ENCODE measurements around the gene RECQL. TPM values are rescaled to one million over a fixed set of nuclear protein-coding genes. Genes with fewer than 3 reads are reported as not detected.

RECQL gene
- total RNA-seq, 1 experiment from 2014 or later = 38.2 TPM

DNA sequence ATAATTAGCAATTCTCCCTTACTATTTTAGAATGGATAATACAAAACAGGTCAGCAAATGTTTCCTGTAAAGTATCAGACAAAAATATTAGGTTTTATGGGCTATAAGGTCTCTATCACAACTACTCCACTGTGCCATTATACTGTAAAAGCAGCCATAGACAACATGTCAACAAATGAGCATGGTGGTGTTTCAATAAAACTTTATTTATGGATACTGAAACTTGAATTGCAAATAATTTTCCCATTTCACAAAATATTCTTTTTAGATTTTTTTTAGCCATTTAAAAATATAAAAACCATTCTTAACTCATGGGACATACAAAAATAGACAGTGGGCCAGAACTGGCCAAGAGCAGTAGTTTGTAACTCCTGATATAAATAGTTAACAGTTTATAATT is 15.4 kb downstream of the RECQL start:
- intact Hi-C loops (cut with micrococcal nuclease) = no loop called here
- Histone ChIP-seq H3F3A (ENCODE audit: low read length, unreplicated experiment) (no peaks in the 10 kb centered on the region), H3K4me1 (ENCODE audit: insufficient read depth, low read length) (no peaks in the 10 kb centered on the region), H3K4me3 (ENCODE audit: low read length) (no peak overlapping the region), H3K4me2 (ENCODE audit: low read length) (no peak overlapping the region), H2AFZ (ENCODE audit: low read length) (no peak overlapping the region), H3K36me3 (ENCODE audit: low read depth, low read length) (peaks cover 8% of the 10 kb centered on the region), H3K27ac (ENCODE audit: low read length) (no peak overlapping the region), H3K79me2 (ENCODE audit: low read length) (no peaks in the 10 kb centered on the region), H3K9me3 (ENCODE audit: low read length) (no peaks in the 10 kb centered on the region), H3K9ac (ENCODE audit: low read length) (no peak overlapping the region), H3K9me2 (replicated peaks; ENCODE audit: low read length) (no peaks in the 10 kb centered on the region), H4K20me1 (ENCODE audit: low read length) (no peaks in the 10 kb centered on the region), H3K27me3 (ENCODE audit: low read length) (no peaks in the 10 kb centered on the region)
- BruUV-seq (replicated peaks) = no TSS peak
- ATAC-seq = no peak
- ChIA-PET CTCF (no interaction called here), POLR2A (ENCODE audit: unreplicated experiment) (no interaction called here)
- DNase-seq = no peak
- TF ChIP-seq, protein P1, sequence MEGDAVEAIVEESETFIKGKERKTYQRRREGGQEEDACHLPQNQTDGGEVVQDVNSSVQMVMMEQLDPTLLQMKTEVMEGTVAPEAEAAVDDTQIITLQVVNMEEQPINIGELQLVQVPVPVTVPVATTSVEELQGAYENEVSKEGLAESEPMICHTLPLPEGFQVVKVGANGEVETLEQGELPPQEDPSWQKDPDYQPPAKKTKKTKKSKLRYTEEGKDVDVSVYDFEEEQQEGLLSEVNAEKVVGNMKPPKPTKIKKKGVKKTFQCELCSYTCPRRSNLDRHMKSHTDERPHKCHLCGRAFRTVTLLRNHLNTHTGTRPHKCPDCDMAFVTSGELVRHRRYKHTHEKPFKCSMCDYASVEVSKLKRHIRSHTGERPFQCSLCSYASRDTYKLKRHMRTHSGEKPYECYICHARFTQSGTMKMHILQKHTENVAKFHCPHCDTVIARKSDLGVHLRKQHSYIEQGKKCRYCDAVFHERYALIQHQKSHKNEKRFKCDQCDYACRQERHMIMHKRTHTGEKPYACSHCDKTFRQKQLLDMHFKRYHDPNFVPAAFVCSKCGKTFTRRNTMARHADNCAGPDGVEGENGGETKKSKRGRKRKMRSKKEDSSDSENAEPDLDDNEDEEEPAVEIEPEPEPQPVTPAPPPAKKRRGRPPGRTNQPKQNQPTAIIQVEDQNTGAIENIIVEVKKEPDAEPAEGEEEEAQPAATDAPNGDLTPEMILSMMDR (conservative IDR thresholded peaks at IDR 0.05; ENCODE audit: low read depth, low read length) = no peak
- TF ChIP-seq EZH2 (IDR thresholded peaks at IDR 0.05; ENCODE audit: low read length, unreplicated experiment) = no peak
- TF ChIP-seq EZH2phosphoT487 (IDR thresholded peaks at IDR 0.05; ENCODE audit: borderline replicate concordance, low read length) = no peak

DNA sequence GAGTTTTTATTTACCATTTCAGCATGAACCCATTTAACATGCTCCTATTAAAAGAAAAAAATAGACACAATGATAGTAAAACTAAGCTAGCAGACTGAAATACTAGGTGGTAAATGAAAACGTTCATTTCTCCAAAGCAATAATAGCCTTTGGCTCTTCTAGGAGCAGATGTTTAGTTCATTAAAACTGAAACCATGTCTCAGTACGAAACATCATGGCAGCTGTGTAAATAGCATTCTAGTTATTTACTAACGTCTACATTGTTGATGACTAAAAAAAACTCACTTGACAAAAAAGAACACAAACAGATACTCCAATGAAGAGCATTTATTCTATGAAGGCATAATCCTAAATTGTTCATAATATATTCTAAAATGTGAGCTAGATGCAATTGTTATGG is 17.9 kb downstream of the RECQL start:
- Histone ChIP-seq H3K79me2 (ENCODE audit: low read length) (no peaks in the 10 kb centered on the region), H3K27me3 (ENCODE audit: low read length) (no peaks in the 10 kb centered on the region), H3K36me3 (ENCODE audit: low read depth, low read length) (peaks cover 5% of the 10 kb centered on the region), H3K4me1 (ENCODE audit: insufficient read depth, low read length) (no peaks in the 10 kb centered on the region), H2AFZ (ENCODE audit: low read length) (no peak overlapping the region), H3K4me3 (ENCODE audit: low read length) (no peak overlapping the region), H3F3A (ENCODE audit: low read length, unreplicated experiment) (no peaks in the 10 kb centered on the region), H3K9ac (ENCODE audit: low read length) (no peak overlapping the region), H3K27ac (ENCODE audit: low read length) (no peak overlapping the region), H3K4me2 (ENCODE audit: low read length) (no peak overlapping the region), H4K20me1 (ENCODE audit: low read length) (no peaks in the 10 kb centered on the region), H3K9me3 (ENCODE audit: low read length) (no peaks in the 10 kb centered on the region), H3K9me2 (replicated peaks; ENCODE audit: low read length) (no peaks in the 10 kb centered on the region)
- POLR2A ChIA-PET (ENCODE audit: unreplicated experiment) = no interaction called here
- TF ChIP-seq EZH2phosphoT487 (IDR thresholded peaks at IDR 0.05; ENCODE audit: borderline replicate concordance, low read length) (no peak), EZH2 (IDR thresholded peaks at IDR 0.05; ENCODE audit: low read length, unreplicated experiment) (no peak)
- TF ChIP-seq, protein P1 (conservative IDR thresholded peaks at IDR 0.05; ENCODE audit: low read depth, low read length) = no peak
- intact Hi-C loops (cut with micrococcal nuclease) = no loop called here
- ATAC-seq = no peak
- CTCF ChIA-PET = no interaction called here
- no TSS peak for BruUV-seq (replicated peaks)
- no peak for DNase-seq

DNA sequence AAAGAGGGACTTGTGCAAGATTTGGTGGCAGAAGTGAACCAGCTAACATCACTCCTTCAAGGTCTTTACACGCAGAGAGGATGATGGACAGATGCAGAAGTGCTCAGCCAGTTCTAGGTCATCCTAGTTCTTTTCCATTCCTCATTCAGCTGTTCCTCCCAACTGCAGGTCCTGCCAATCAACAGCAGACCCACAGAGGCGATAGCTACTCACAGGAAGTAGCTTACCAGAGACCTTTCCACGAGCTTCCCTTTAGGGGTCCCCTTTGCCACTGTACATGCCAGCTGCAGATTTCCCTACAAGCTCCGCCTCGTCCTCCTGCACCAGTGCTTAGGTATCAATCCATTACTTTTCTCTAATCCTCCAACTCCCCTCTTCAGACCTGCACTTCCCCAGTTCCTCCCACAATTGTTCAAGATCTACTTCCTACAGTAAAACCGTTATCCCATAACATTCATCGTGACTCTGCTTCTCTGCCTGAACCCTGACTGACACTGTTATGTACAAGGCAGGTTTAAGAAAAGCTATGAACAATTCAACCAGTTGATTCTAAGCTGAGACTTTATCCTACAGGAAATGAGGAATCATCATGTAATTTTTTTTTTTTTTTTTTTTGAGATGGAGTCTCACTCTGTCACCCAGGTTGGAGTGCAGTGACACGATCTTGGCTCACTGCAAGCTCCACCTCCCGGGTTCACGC is 22.5 kb downstream of the RECQL start:
- intact Hi-C loops (cut with micrococcal nuclease) = no loop called here
- Histone ChIP-seq H3K9ac (ENCODE audit: low read length) (no peak overlapping the region), H3K79me2 (ENCODE audit: low read length) (no peaks in the 10 kb centered on the region), H3K4me3 (ENCODE audit: low read length) (no peak overlapping the region), H3K9me2 (replicated peaks; ENCODE audit: low read length) (no peaks in the 10 kb centered on the region), H2AFZ (ENCODE audit: low read length) (no peak overlapping the region), H3F3A (ENCODE audit: low read length, unreplicated experiment) (no peaks in the 10 kb centered on the region), H3K27ac (ENCODE audit: low read length) (no peak overlapping the region), H3K4me2 (ENCODE audit: low read length) (no peak overlapping the region), H3K4me1 (ENCODE audit: insufficient read depth, low read length) (no peaks in the 10 kb centered on the region), H3K36me3 (ENCODE audit: low read depth, low read length) (peaks cover 10% of the 10 kb centered on the region), H3K9me3 (ENCODE audit: low read length) (no peaks in the 10 kb centered on the region), H3K27me3 (ENCODE audit: low read length) (no peaks in the 10 kb centered on the region), H4K20me1 (ENCODE audit: low read length) (no peaks in the 10 kb centered on the region)
- DNase-seq (no peak), ATAC-seq (no peak)
- POLR2A ChIA-PET (ENCODE audit: unreplicated experiment) = no interaction called here
- TF ChIP-seq, protein P1 (conservative IDR thresholded peaks at IDR 0.05; ENCODE audit: low read depth, low read length) = no peak
- no peak for TF ChIP-seq EZH2phosphoT487 (IDR thresholded peaks at IDR 0.05; ENCODE audit: borderline replicate concordance, low read length)
- TF ChIP-seq EZH2 (IDR thresholded peaks at IDR 0.05; ENCODE audit: low read length, unreplicated experiment) = no peak
- CTCF ChIA-PET = no interaction called here
- BruUV-seq (replicated peaks) = no TSS peak
